Esophagus muscularis mucosa (tissue), 4 donors: ENCODE results near the gene IPO9. TPM values are rescaled to one million over a fixed set of nuclear protein-coding genes. Genes with fewer than 3 reads are reported as not detected.

Experiments
- DNase-seq: peaks from one replicate; pipeline ENCODE4 v3.0.0-alpha.2; 2017; ENCODE audit errors: extremely low spot score
- H3K27ac ChIP-seq, 4 donors: fragments of 200-600 bp; sonication (generic); replicated peaks in 1 of 4; 1 replicate in 3 of 4; 2 replicates in 1 of 4; pipeline ENCODE4 v1.5.1; 2016 to 2019; ENCODE audit warnings: mild to moderate bottlenecking in 1 of 4
- H3K27me3 ChIP-seq, 4 donors: fragments of 200-600 bp; sonication (generic); one replicate each; pipeline versions ENCODE4 v1.5.1 to v1.6.0; 2016 to 2019
- H3K36me3 ChIP-seq, 4 donors: fragments of 200-600 bp; sonication (generic); one replicate each; pipeline ENCODE4 v1.5.1; 2016 to 2019
- H3K4me1 ChIP-seq, 4 donors: fragments of 200-600 bp; sonication (generic); one replicate each; pipeline ENCODE4 v1.5.1; 2016 to 2019
- H3K4me3 ChIP-seq, 4 donors: fragments of 200-600 bp; sonication (generic); 1 replicate in 2 of 4; 2 replicates in 2 of 4; pipeline ENCODE4 v1.5.1; 2016 to 2019; ENCODE audit warnings: mild to moderate bottlenecking in 4 of 4, moderate library complexity in 1 of 4
- H3K9me3 ChIP-seq, 4 donors: fragments of 200-600 bp; sonication (generic); 1 replicate in 3 of 4; 2 replicates in 1 of 4; pipeline ENCODE4 v1.5.1; 2016 to 2019
- EP300 ChIP-seq: sonication (generic); formaldehyde crosslinking; IDR thresholded peaks from one replicate; pipeline ENCODE4 v1.6.1; 2017; ENCODE audit warnings: antibody characterized with exemption
- POLR2A ChIP-seq: fragments of 450-650 bp; IDR thresholded peaks from one replicate; pipeline ENCODE4 v1.6.1; 2017; ENCODE audit warnings: antibody characterized with exemption, moderate library complexity, mild to moderate bottlenecking, low read depth
- POLR2AphosphoS5 ChIP-seq, 2 donors: sonication (generic); formaldehyde crosslinking; IDR thresholded peaks; one replicate each; pipeline ENCODE4 v1.6.1; 2017; ENCODE audit warnings: antibody characterized with exemption in 2 of 2
- WGBS: methylation state at CpG from one replicate; pipeline ENCODE4 v1.1.5; 2018; 5-methylcytosine and 5-hydroxymethylcytosine counted together
- intact Hi-C: fragments of 100-400 bp; cut with DNase I; formaldehyde crosslinking; loops from one replicate; pipeline ENCODE4 v1.15.1; 2023
- total RNA-seq, 4 donors: library from RNA; depleted of rRNA; stranded (reverse); fragments of >200 nt; gene quantifications; one replicate each; pipeline versions ENCODE4 v1.1.0 to v1.2.1, GENCODE V29; 2016
- TF ChIP-seq, protein P1 (sequence below), 3 experiments: fragments of 200-600 bp in 2 of 3; fragments of 450-650 bp in 1 of 3; sonication (generic) in 2 of 3; IDR thresholded peaks; one replicate each; pipeline ENCODE4 v1.5.1; 2017 to 2019; ENCODE audit warnings: antibody characterized with exemption in 3 of 3, mild to moderate bottlenecking in 2 of 3, moderate library complexity in 1 of 3

The IPO9 gene
- total RNA-seq, 4 donors from 2014 or later, result 17.4 to 31.8 (median 23.1) TPM

DNA sequence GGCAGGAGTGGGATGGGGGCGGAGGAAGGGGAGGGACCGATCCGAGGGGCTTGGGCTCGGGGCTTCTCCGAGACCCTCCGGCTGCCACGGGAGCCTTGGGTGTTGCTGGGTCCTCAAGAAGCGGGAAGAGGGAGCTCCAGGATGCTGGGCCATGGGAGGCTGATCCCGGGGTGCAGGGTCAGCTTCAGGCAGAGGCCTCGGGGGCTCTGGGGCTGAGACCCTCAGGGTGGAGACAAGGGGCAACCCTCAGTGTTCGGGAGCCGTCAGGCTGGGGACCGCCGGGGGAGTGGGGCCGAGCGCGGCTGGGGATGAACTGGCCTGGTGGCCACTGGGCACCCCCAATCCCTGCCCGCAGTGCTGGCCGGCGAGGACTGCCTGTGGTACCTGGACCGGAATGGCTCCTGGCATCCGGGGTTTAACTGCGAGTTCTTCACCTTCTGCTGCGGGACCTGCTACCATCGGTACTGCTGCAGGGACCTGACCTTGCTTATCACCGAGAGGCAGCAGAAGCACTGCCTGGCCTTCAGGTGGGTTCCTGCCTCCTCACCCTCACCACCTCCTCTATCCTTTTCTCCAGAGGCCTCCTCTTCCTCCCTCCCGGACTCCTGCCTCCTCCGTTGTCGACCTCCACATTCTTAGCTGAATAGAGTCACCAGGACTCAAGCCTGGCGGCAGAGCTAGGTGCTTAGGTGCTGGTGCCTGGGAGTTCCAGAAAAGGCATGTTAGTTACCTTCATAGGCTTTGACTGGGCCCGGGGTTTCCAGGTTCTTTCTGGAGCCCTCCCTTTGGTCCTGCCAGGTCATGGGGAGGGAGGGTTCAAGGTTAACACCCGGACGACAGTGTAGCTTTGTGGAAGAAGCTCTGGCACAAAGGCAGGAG lies 60.4 kb downstream of the IPO9 start:
- DNase-seq, result no peak
- intact Hi-C loops, result no loop called here
- Histone ChIP-seq H3K36me3 (peaks cover 0 to 14% (median 7%) of the 10 kb centered on the region in 4 donors), H3K4me1 (peaks cover 34 to 86% (median 81%) of the 10 kb centered on the region in 4 donors), H3K27ac (peak overlapping the region; percentile 86 to 91 (median 88)), H3K4me3 (peak overlapping the region; percentile 71 to 85 (median 75)), H3K27me3 (no peaks in the 10 kb centered on the region), H3K9me3 (no peaks in the 10 kb centered on the region)
- 35% methylated on average over 13 of the region's 33 CpGs for WGBS
- no peak for TF ChIP-seq EP300
- no peak for TF ChIP-seq POLR2A
- TF ChIP-seq, protein P1, sequence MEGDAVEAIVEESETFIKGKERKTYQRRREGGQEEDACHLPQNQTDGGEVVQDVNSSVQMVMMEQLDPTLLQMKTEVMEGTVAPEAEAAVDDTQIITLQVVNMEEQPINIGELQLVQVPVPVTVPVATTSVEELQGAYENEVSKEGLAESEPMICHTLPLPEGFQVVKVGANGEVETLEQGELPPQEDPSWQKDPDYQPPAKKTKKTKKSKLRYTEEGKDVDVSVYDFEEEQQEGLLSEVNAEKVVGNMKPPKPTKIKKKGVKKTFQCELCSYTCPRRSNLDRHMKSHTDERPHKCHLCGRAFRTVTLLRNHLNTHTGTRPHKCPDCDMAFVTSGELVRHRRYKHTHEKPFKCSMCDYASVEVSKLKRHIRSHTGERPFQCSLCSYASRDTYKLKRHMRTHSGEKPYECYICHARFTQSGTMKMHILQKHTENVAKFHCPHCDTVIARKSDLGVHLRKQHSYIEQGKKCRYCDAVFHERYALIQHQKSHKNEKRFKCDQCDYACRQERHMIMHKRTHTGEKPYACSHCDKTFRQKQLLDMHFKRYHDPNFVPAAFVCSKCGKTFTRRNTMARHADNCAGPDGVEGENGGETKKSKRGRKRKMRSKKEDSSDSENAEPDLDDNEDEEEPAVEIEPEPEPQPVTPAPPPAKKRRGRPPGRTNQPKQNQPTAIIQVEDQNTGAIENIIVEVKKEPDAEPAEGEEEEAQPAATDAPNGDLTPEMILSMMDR (IDR thresholded peaks at IDR 0.05), result no peak
- TF ChIP-seq POLR2AphosphoS5 (IDR thresholded peaks at IDR 0.05), result peak; percentile 18 to 77

DNA sequence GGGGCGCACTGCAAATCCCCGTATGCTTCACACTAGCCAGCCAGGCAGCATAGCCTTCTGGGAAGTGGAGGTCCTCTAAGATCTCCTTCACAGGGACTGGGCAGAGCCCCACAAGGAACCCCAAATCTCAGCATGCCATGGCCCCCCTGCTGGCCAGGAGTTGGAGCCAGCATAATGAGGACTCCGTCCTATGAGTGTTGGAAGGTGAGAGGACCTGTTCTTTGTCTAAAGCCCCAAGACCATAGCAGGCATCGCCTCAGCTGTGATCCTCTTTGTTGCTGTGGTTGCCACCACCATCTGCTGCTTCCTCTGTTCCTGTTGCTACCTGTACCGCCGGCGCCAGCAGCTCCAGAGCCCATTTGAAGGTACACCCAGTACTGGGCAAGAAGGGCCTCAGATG lies 61.3 kb downstream of the IPO9 start:
- Histone ChIP-seq H3K4me1 (peaks cover 25 to 86% (median 81%) of the 10 kb centered on the region in 4 donors), H3K27me3 (no peaks in the 10 kb centered on the region), H3K9me3 (no peaks in the 10 kb centered on the region), H3K27ac (peak overlapping the region; percentile 86 to 91 (median 88)), H3K4me3 (no peak overlapping the region), H3K36me3 (peaks cover 0 to 14% (median 7%) of the 10 kb centered on the region in 4 donors)
- no peak for DNase-seq
- peak in 1 of 2 donors; percentile 13 for TF ChIP-seq POLR2AphosphoS5 (IDR thresholded peaks at IDR 0.05)
- TF ChIP-seq, protein P1 (IDR thresholded peaks at IDR 0.05), result no peak
- intact Hi-C loops, result no loop called here
- 78% methylated on average over 6 of the region's 7 CpGs for WGBS

- Histone ChIP-seq H3K9me3 (no peaks in the 10 kb centered on the region), H3K27ac (peak overlapping the region; percentile 86 to 95 (median 92)), H3K27me3 (no peaks in the 10 kb centered on the region), H3K4me1 (peaks cover 19 to 85% (median 81%) of the 10 kb centered on the region in 4 donors), H3K36me3 (peaks cover 0 to 14% (median 7%) of the 10 kb centered on the region in 4 donors), H3K4me3 (no peak overlapping the region)
- TF ChIP-seq POLR2A, result no peak
- peak; percentile 31 to 91 for TF ChIP-seq POLR2AphosphoS5 (IDR thresholded peaks at IDR 0.05)
- no peak for DNase-seq
- 65% methylated on average over 2 of the region's 3 CpGs for WGBS
- intact Hi-C loops, result no loop called here
Measured at GRCh38 chr1:201890806-201891450, 62.0 kb downstream of the IPO9 start.

GRCh38 chr1:201891451-201892045 lies 62.6 kb downstream of the IPO9 start:
- DNase-seq, result no peak
- intact Hi-C loops, result no loop called here
- TF ChIP-seq EP300, result no peak
- TF ChIP-seq POLR2AphosphoS5 (IDR thresholded peaks at IDR 0.05), result peak in 1 of 2 donors; percentile 55
- no peak for TF ChIP-seq POLR2A
- peaks cover 25 to 87% (median 87%) of the 10 kb centered on the region in 4 donors for H3K4me1 ChIP-seq
- H3K4me3 ChIP-seq, result no peak overlapping the region
- H3K27me3 ChIP-seq, result no peaks in the 10 kb centered on the region
- no peaks in the 10 kb centered on the region for H3K9me3 ChIP-seq
- peaks cover 0 to 14% (median 9%) of the 10 kb centered on the region in 4 donors for H3K36me3 ChIP-seq
- H3K27ac ChIP-seq, result peak overlapping the region; percentile 89 to 95 (median 92)
- 79% methylated on average over 5 of the region's 5 CpGs for WGBS

- peak overlapping the region; percentile 89 to 95 (median 92) for H3K27ac ChIP-seq
- H3K9me3 ChIP-seq, result no peaks in the 10 kb centered on the region
- peak in 1 of 2 donors; percentile 7 for TF ChIP-seq POLR2AphosphoS5 (IDR thresholded peaks at IDR 0.05)
- TF ChIP-seq, protein P1 (IDR thresholded peaks at IDR 0.05), result no peak
- no peak for TF ChIP-seq EP300
- no peak for TF ChIP-seq POLR2A
- intact Hi-C loops, result no loop called here
- no peak overlapping the region for H3K4me3 ChIP-seq
- peaks cover 0 to 15% (median 14%) of the 10 kb centered on the region in 4 donors for H3K36me3 ChIP-seq
- H3K4me1 ChIP-seq, result peaks cover 25 to 94% (median 93%) of the 10 kb centered on the region in 4 donors
- H3K27me3 ChIP-seq, result no peaks in the 10 kb centered on the region
- WGBS, result 49% methylated on average over 4 of the region's 6 CpGs
- no peak for DNase-seq
Measured at GRCh38 chr1:201892211-201892610, 63.3 kb downstream of the IPO9 start.
